Stimulated activated CD8-positive, alpha-beta memory T cell treated with anti-CD3 and anti-CD28 coated beads, Interleukin-15, amount 100 ng/mL, for 24 hours (primary cell): Measurements from ENCODE around the gene STARD9.
"Not testable (repeated sequence)": the region's sequence is repeated elsewhere in the genome, so short reads cannot be mapped to it uniquely, and the experiment has no call there.

ENCODE experiments used
- DNase-seq: peaks from one replicate; pipeline ENCODE4 v3.0.0-alpha.2; 2020; ENCODE audit warnings: low read depth

The STARD9 gene

GRCh38 chr15:42730135-42730534 is 154.7 kb downstream of the STARD9 start:
- no peak for DNase-seq

- no peak for DNase-seq
These were observed 155.1 kb downstream of the STARD9 start for GRCh38 chr15:42730536-42730935.

- no peak for DNase-seq
These were observed 156.1 kb downstream of the STARD9 start for GRCh38 chr15:42731461-42731860.

GRCh38 chr15:42732095-42732827 is 156.9 kb downstream of the STARD9 start:
- no peak for DNase-seq

- no peak for DNase-seq
These were observed 157.6 kb downstream of the STARD9 start for GRCh38 chr15:42733027-42733426.

- no peak for DNase-seq
These were observed 158.8 kb downstream of the STARD9 start for GRCh38 chr15:42734076-42734672.

GRCh38 chr15:42735382-42736165 is 160.2 kb downstream of the STARD9 start:
- DNase-seq = no peak

- DNase-seq = no peak
These were observed 160.9 kb downstream of the STARD9 start for GRCh38 chr15:42736178-42736792.

- peak; percentile 81 for DNase-seq
These were observed 161.6 kb downstream of the STARD9 start, which contains the start of gene CDAN1 for GRCh38 chr15:42736793-42737528. CDAN1 (minus strand) TSS chr15:42737128; CDS start chr15:42737102, 26 bp downstream.

GRCh38 chr15:42737529-42738328 is 162.3 kb downstream of the STARD9 start:
- DNase-seq = no peak

GRCh38 chr15:42741710-42742109 is 166.3 kb downstream of the STARD9 start:
- no peak for DNase-seq

GRCh38 chr15:42742149-42742548 is 166.7 kb downstream of the STARD9 start:
- no peak for DNase-seq

- DNase-seq = no peak
These were observed 168.8 kb downstream of the STARD9 start for GRCh38 chr15:42744195-42744594.

- DNase-seq = no peak
These were observed 173.9 kb downstream of the STARD9 start for GRCh38 chr15:42749266-42749665.

GRCh38 chr15:42750306-42750705 is 174.9 kb downstream of the STARD9 start:
- no peak for DNase-seq

GRCh38 chr15:42759093-42759492 is 183.7 kb downstream of the STARD9 start:
- no peak for DNase-seq

GRCh38 chr15:42760759-42761158 is 185.4 kb downstream of the STARD9 start:
- DNase-seq = no peak

GRCh38 chr15:42761813-42762212 is 186.4 kb downstream of the STARD9 start:
- not testable (repeated sequence) for DNase-seq

- not testable (repeated sequence) for DNase-seq
These were observed 188.8 kb downstream of the STARD9 start for GRCh38 chr15:42764154-42764731.

GRCh38 chr15:42766109-42766508 is 190.7 kb downstream of the STARD9 start:
- DNase-seq = not testable (repeated sequence)
